MM.1S (cell line): Measurements from ENCODE around the gene SRPK2.

Experiments used
- DNase-seq: peaks from one replicate; pipeline ENCODE4 v3.0.0-alpha.2; 2015
- H2AFZ ChIP-seq: fragments of 300-600 bp; sonication (generic); 2 replicates; pipeline ENCODE4 v1.6.0; 2016; ENCODE audit warnings: antibody characterized with exemption, low read length
- H3F3A ChIP-seq: fragments of 300-600 bp; sonication (generic); 2 replicates; pipeline ENCODE4 v1.6.1; 2016; ENCODE audit warnings: mild to moderate bottlenecking, antibody characterized with exemption, low read length, moderate library complexity, mixed read lengths; ENCODE audit not compliant: insufficient read depth
- H3K27ac ChIP-seq: fragments of 300-600 bp; sonication (generic); 2 replicates; pipeline ENCODE4 v1.5.1; 2016; ENCODE audit warnings: mild to moderate bottlenecking, low read length
- H3K27me3 ChIP-seq: fragments of 300-600 bp; sonication (generic); replicated peaks from 2 replicates; pipeline ENCODE4 v1.6.0; 2016; ENCODE audit warnings: low read length; ENCODE audit not compliant: insufficient read depth
- H3K36me3 ChIP-seq: fragments of 300-600 bp; sonication (generic); replicated peaks from 2 replicates; pipeline ENCODE4 v1.6.1; 2016; ENCODE audit warnings: mild to moderate bottlenecking, low read length, mixed read lengths; ENCODE audit not compliant: insufficient read depth
- H3K4me1 ChIP-seq: fragments of 300-600 bp; sonication (generic); 2 replicates; pipeline ENCODE4 v1.6.1; 2016; ENCODE audit warnings: low read length, mixed read lengths
- H3K4me2 ChIP-seq: fragments of 300-600 bp; sonication (generic); 2 replicates; pipeline ENCODE4 v1.6.0; 2016; ENCODE audit warnings: low read depth, low read length
- H3K4me3 ChIP-seq: fragments of 300-600 bp; sonication (generic); 2 replicates; pipeline ENCODE4 v1.5.1; 2016; ENCODE audit warnings: low read length, mixed read lengths
- H3K79me2 ChIP-seq: fragments of 300-600 bp; sonication (generic); 2 replicates; pipeline ENCODE4 v1.6.1; 2016; ENCODE audit warnings: mixed run types, low read length, mixed read lengths
- H3K9ac ChIP-seq: fragments of 300-600 bp; sonication (generic); 2 replicates; pipeline ENCODE4 v1.6.1; 2016; ENCODE audit warnings: low read length, mixed read lengths
- H3K9me2 ChIP-seq: fragments of 300-600 bp; sonication (generic); replicated peaks from 2 replicates; pipeline ENCODE4 v1.6.1; 2016; ENCODE audit warnings: mild to moderate bottlenecking, low read length, mixed read lengths; ENCODE audit not compliant: insufficient read depth
- H3K9me3 ChIP-seq: fragments of 300-600 bp; sonication (generic); replicated peaks from 2 replicates; pipeline ENCODE4 v1.6.1; 2016; ENCODE audit warnings: mild to moderate bottlenecking, low read length, mixed read lengths; ENCODE audit not compliant: insufficient read depth
- H4K20me1 ChIP-seq: fragments of 300-600 bp; sonication (generic); 2 replicates; pipeline ENCODE4 v1.6.1; 2016; ENCODE audit warnings: mild to moderate bottlenecking, low read length, moderate library complexity, mixed read lengths; ENCODE audit not compliant: insufficient read depth
- EZH2 ChIP-seq: fragments of 300-600 bp; sonication (generic); optimal IDR thresholded peaks from 2 replicates; pipeline ENCODE3; 2017; ENCODE audit warnings: low read depth, mild to moderate bottlenecking, antibody characterized with exemption, low read length, mixed read lengths
- EZH2phosphoT487 ChIP-seq: fragments of 300-600 bp; sonication (generic); IDR thresholded peaks from 2 replicates; pipeline ENCODE4 v1.6.1; 2018; ENCODE audit warnings: antibody characterized with exemption, low read length
- TF ChIP-seq, protein P1 (sequence below): fragments of 300-600 bp; sonication (generic); IDR thresholded peaks from 2 replicates; pipeline ENCODE4 v1.5.1; 2016; ENCODE audit warnings: antibody characterized with exemption, low read length, mixed read lengths

The SRPK2 gene

GRCh38 chr7:105067691-105068090 lies 321.0 kb downstream of the SRPK2 start:
- Histone ChIP-seq H3K4me3 (no peak overlapping the region), H3F3A (no peaks in the 10 kb centered on the region), H3K9me3 (no peaks in the 10 kb centered on the region), H3K27ac (no peak overlapping the region), H4K20me1 (0 out of 2 replicates have a peak, but pooled peaks cover 2% of the 10 kb centered on the region), H3K27me3 (no peaks in the 10 kb centered on the region), H3K4me1 (no peaks in the 10 kb centered on the region), H2AFZ (no peak overlapping the region), H3K9ac (no peak overlapping the region), H3K79me2 (peaks cover 90% of the 10 kb centered on the region), H3K9me2 (no peaks in the 10 kb centered on the region), H3K4me2 (no peak overlapping the region), H3K36me3 (peaks cover 10% of the 10 kb centered on the region; the same call in 1 of the 2 replicates)
- TF ChIP-seq, protein P1, sequence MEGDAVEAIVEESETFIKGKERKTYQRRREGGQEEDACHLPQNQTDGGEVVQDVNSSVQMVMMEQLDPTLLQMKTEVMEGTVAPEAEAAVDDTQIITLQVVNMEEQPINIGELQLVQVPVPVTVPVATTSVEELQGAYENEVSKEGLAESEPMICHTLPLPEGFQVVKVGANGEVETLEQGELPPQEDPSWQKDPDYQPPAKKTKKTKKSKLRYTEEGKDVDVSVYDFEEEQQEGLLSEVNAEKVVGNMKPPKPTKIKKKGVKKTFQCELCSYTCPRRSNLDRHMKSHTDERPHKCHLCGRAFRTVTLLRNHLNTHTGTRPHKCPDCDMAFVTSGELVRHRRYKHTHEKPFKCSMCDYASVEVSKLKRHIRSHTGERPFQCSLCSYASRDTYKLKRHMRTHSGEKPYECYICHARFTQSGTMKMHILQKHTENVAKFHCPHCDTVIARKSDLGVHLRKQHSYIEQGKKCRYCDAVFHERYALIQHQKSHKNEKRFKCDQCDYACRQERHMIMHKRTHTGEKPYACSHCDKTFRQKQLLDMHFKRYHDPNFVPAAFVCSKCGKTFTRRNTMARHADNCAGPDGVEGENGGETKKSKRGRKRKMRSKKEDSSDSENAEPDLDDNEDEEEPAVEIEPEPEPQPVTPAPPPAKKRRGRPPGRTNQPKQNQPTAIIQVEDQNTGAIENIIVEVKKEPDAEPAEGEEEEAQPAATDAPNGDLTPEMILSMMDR, result no peak
- TF ChIP-seq EZH2 (no peak), EZH2phosphoT487 (no peak)
- DNase-seq, result no peak
